Right ventricle myocardium inferior (tissue), 1 donor: Measurements from ENCODE around the gene HNF1A. TPM values are rescaled to one million over a fixed set of nuclear protein-coding genes. Genes with fewer than 3 reads are reported as not detected.
"Not testable (repeated sequence)": the region's sequence is repeated elsewhere in the genome, so short reads cannot be mapped to it uniquely, and the experiment has no call there.

Source experiments
- ATAC-seq: fragments of 200-7000 bp; cut with Tn5 transposase; one replicate; pipeline ENCODE4 v1.9.1; 2020; ENCODE audit warnings: mild to moderate bottlenecking, moderate library complexity
- DNase-seq: peaks from one replicate; pipeline ENCODE4 v3.0.0; 2021; ENCODE audit errors: missing footprints
- intact Hi-C: fragments of 100-400 bp; cut with DNase I; formaldehyde crosslinking; loops from one replicate; pipeline ENCODE4 v1.11.0; 2022
- long read RNA-seq: library from polyadenylated mRNA; unstranded; transcript quantifications from one replicate; pipeline ENCODE4 v2.0.0, GENCODE V29; 2021
- total RNA-seq: library from RNA; stranded (reverse); fragmentation: NEBNext Ultra II Directional; extraction: Animal tissue kit (Norgen Biotek cat#: 25700); gene quantifications from one replicate; pipeline ENCODE4 v1.2.1, GENCODE V29; 2021
- donor health status: DM: no; HTN: yes; CAD: no; lungs with severe emphysema.

HNF1A gene, protein sequence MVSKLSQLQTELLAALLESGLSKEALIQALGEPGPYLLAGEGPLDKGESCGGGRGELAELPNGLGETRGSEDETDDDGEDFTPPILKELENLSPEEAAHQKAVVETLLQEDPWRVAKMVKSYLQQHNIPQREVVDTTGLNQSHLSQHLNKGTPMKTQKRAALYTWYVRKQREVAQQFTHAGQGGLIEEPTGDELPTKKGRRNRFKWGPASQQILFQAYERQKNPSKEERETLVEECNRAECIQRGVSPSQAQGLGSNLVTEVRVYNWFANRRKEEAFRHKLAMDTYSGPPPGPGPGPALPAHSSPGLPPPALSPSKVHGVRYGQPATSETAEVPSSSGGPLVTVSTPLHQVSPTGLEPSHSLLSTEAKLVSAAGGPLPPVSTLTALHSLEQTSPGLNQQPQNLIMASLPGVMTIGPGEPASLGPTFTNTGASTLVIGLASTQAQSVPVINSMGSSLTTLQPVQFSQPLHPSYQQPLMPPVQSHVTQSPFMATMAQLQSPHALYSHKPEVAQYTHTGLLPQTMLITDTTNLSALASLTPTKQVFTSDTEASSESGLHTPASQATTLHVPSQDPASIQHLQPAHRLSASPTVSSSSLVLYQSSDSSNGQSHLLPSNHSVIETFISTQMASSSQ
- total RNA-seq, result not detected
- long read RNA-seq, result 0 reads

DNA sequence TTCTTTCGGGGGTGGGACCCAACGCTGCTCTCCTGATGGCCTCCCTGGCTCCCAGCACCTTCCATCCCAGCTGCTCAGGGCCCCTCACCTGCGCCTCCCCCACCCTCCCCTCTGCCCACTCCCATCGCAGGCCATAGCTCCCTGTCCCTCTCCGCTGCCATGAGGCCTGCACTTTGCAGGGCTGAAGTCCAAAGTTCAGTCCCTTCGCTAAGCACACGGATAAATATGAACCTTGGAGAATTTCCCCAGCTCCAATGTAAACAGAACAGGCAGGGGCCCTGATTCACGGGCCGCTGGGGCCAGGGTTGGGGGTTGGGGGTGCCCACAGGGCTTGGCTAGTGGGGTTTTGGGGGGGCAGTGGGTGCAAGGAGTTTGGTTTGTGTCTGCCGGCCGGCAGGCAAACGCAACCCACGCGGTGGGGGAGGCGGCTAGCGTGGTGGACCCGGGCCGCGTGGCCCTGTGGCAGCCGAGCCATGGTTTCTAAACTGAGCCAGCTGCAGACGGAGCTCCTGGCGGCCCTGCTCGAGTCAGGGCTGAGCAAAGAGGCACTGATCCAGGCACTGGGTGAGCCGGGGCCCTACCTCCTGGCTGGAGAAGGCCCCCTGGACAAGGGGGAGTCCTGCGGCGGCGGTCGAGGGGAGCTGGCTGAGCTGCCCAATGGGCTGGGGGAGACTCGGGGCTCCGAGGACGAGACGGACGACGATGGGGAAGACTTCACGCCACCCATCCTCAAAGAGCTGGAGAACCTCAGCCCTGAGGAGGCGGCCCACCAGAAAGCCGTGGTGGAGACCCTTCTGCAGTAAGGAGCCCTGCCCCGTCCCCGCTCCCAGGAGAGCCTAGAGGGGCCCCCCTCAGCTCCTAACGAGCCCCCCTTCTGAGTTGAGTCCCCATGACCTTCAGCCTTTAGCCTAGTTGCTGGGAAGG lies at the start of gene HNF1A:
HNF1A (plus strand) TSS at position 248 of the 924 bp plus-strand sequence; CDS start at position 474, 226 bp downstream.
- ATAC-seq (no peak), DNase-seq (no peak)

GRCh38 chr12:120928864-120929652 lies 49.3 kb upstream of the HNF1A start:
- ATAC-seq (no peak), DNase-seq (no peak)
- intact Hi-C loops, result no loop called here

More for the DNA sequence above, at the start of gene HNF1A:
- intact Hi-C loops, result loop anchor here (10.0 kb wide), 1 partner anchor 224 kb away; no protein-coding TSS in a partner anchor

DNA sequence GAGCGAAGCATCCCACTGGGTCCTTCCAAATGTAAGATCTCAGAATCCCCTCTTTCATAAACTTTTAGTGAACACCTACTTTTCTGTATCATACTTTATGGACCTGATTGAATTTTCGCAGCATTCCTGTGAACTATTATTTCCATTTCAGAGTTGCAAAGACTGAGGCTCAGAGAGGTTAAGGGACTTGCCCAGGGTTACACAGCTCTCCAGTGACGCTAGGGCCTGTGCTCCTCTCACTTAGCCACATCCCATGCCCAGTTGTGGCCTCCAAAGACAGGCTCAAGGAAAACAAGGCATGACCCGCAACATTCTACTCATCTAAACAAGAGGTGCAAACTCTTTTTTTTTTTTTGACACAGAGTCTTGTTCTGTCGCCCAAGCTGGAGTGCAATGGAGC lies 48.3 kb upstream of the HNF1A start:
- DNase-seq (no peak), ATAC-seq (no peak)
- intact Hi-C loops, result no loop called here

DNA sequence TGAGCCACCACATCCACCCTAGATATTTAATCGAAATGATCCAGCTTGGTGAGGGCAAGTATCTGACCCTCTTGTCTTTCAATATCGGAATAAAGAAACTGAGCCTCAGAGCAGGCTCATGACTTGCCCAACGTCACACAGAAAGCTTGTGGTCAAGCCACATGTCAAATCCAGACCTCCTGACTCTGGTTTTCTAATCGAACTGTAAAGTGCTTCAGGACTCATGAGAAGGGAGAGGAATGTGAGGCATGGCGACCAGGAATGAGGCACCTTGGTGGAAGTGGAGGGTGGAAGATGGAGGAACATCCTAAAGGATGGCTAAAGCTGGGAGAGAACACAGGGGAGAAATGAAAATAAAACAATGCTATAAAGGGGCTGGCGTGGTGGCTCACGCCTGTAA lies 46.3 kb upstream of the HNF1A start:
- ATAC-seq (no peak), DNase-seq (no peak)
- intact Hi-C loops, result no loop called here

DNA sequence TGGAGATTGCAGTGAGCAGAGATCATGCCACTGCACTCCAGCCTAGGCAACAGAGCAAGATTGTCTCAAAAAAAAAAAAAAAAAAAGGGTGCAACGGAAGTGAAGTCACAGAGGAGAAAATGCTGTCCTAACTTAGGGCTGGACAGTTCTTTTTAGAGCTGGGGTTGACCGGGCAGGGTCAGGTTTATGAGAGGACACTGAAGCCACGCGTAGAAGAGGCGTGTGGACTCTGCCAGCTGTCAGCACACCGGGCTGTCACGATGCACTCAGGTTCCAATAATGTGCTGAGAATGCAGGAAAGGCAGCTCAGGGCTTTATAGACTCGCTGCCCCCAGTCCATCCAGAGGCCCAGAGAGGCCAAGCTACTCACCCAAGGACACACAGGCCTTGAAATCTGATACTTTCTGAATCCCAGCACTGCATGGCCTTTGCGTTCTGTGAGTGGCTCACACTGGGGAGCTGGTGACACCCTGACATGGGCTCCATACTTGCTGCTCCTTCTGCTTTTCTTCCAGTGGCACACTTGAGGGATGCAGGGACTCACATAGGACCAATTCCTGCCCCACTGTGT lies 45.3 kb upstream of the HNF1A start:
- DNase-seq (no peak), ATAC-seq (peak; percentile 26)
- intact Hi-C loops, result no loop called here

DNA sequence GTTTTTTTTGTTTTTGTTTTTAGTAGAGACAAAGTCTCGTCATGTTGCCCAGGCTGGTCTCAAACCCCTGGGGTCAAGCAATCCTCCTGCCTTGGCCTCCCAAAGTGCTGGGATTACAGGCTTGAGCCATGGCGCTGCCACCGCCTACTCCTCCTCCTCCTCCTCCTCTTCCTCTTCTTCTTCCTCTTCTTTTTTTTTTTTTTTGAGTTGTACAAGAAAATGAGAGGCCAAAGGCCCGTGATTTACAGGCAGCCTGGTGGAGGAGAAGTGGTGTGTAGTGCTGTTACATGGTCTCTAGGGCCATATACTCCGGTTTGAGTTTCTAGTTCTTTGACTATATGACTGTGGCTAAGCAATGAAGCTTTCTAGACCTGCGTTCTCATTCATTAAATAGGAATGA lies 44.6 kb upstream of the HNF1A start:
- DNase-seq (no peak), ATAC-seq (no peak)
- intact Hi-C loops, result no loop called here

DNA sequence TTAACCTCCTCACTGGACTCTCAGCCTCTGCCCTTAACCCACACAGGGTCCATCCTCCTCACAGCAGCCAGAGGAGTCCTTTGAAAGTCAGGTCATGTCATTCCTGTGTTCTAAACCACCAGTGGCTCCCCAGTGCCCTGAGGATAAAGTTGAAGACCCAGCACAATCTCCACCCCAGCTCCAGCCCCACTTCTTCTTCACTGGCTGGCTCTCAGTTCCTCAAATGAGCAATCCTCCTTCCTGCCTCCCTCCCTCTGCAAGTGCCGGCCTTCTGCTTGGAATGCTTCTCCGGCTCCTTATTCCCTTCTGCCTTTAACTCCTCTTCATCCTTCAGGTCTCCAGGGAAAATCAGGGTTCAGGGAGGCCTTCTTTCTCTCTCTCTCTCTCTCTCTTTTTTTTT lies 42.1 kb upstream of the HNF1A start:
- intact Hi-C loops, result no loop called here
- DNase-seq, result no peak
- ATAC-seq, result peak; percentile 44

GRCh38 chr12:120938496-120938895 lies 39.8 kb upstream of the HNF1A start:
- intact Hi-C loops, result no loop called here
- DNase-seq, result no peak
- ATAC-seq, result no peak

- DNase-seq, result no peak
- ATAC-seq, result peak; percentile 71
- intact Hi-C loops, result no loop called here
Observed at GRCh38 chr12:120939523-120939922, 38.8 kb upstream of the HNF1A start.

- no peak for ATAC-seq
Observed at GRCh38 chr12:120940006-120940405, 38.3 kb upstream of the HNF1A start.

DNA sequence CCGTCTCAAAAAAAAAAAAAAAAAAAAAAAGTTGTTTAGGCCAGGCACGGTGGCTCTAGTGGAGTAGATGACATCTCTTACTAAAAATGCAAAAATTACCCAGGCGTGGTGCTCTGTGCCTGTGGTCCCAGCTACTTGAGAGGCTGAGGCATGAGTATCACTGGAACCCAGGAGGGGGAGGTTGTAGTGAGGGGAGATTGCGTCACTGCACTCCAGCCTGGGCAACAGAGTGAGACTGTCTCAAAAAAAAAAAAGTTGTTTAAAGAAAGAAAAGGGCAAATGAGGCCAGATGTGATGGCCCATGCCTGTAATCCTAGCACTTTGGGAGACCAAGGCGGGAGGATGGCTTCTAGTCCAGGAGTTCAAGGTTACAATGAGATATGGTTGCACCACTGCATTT lies 37.5 kb upstream of the HNF1A start:
- intact Hi-C loops, result no loop called here
- ATAC-seq (no peak), DNase-seq (no peak)

More at GRCh38 chr12:120940006-120940405, 38.3 kb upstream of the HNF1A start:
- DNase-seq, result no peak
- intact Hi-C loops, result no loop called here

DNA sequence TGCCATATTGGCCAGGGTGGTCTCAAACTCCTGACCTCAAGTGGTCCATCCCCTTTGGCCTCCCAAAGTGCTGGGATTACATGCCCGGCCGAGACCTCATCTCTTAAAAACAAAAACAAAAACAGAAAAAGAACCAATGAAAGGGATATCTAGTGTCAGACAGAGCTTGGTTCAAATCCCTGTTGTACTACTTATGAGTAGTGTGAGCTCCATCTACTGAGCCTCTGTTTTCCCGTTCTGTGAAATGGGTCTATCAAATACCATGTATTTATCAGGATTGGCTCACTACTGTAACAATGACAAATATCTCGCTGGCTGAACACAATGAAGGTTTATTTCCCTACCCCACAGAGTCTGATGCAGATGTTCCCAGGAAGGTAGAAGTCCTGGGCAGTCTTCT lies 36.9 kb upstream of the HNF1A start:
- ATAC-seq, result no peak
- intact Hi-C loops, result no loop called here
- DNase-seq, result no peak

DNA sequence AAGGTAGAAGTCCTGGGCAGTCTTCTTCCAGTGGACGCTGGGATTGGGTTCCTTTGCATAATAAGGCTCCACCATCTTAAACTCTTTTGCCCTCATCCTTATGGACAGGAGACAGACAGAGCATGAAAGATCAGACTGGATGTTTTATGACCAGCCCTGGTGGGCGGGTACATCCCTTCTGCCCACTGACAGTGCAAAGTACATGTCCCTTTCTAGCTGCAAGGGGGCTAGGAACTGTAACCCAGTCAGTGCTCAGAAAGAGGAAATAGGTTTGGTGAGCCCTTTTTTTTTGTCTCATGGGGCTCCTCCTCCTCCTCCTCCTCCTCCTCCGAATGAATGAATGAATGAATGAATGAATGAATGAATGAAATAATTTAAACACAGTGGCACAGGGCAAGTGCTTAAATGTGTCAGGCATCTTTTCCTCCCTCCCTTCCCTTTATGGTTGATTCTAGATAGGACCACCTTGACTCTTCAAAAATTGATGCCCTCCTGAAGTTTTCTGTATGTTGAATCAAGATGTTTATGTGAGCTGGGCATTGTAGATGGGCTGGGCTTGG lies 36.4 kb upstream of the HNF1A start:
- DNase-seq, result no peak
- no peak for ATAC-seq

DNA sequence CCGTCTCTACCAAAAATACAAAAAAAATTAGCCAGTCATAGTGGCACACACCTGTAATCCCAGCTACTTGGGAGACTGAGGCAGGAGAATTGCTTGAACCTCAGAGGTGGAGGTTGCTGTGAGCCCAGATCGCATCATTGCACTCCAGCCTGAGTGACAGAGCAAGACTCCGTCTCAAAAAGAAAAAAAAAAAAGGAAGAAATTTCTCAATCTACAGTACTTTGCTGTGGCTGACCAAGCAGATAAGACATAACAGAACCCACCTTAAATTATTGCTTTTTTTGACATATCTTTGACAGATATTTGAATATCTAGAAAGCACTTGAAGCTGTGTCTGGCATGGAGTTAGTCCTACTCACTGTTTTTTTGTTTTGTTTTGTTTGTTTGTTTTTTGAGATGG lies 34.9 kb upstream of the HNF1A start:
- intact Hi-C loops, result no loop called here
- ATAC-seq, result no peak
- DNase-seq, result no peak

More for the DNA sequence above, 36.4 kb upstream of the HNF1A start:
- intact Hi-C loops, result no loop called here

- intact Hi-C loops, result no loop called here
- DNase-seq (no peak), ATAC-seq (no peak)
Observed at GRCh38 chr12:120944645-120945217, 33.6 kb upstream of the HNF1A start.

GRCh38 chr12:120945516-120945915 lies 32.8 kb upstream of the HNF1A start:
- ATAC-seq, DNase-seq, intact Hi-C loops: not testable (repeated sequence)

DNA sequence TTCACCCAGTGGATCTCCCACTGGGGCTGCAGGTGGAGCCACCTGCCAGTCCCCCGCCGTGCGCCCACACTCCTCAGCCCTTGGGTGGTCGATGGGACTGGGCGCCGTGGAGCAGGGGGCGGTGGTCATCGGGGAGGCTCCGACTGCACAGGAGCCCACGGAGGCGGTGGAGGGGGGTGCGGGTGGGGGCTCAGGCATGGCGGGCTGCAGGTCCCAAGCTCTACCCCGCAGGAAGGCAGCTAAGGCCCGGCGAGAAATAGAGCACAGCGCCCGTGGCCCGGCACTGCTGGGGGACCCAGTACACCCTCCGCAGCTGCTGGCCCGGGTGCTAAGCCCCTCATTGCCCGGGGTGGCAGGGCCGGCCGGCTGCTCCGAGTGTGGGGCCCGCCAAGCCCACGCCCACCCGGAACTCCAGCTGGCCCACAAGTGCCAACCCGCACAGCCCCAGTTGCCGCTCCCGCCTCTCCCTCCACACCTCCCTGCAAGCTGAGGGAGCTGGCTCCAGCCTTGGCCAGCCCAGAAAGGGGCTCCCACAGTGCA lies 28.0 kb upstream of the HNF1A start:
- ATAC-seq, result not testable (repeated sequence)

More for the DNA sequence above, 28.0 kb upstream of the HNF1A start:
- DNase-seq, intact Hi-C loops: not testable (repeated sequence)
